ENCODE results near the gene VEPH1. TPM values are rescaled to one million over a fixed set of nuclear protein-coding genes. Genes with fewer than 3 reads are reported as not detected.

VEPH1 gene
- total RNA-seq, 1 experiment from 2014 or later: 2.4 TPM

DNA sequence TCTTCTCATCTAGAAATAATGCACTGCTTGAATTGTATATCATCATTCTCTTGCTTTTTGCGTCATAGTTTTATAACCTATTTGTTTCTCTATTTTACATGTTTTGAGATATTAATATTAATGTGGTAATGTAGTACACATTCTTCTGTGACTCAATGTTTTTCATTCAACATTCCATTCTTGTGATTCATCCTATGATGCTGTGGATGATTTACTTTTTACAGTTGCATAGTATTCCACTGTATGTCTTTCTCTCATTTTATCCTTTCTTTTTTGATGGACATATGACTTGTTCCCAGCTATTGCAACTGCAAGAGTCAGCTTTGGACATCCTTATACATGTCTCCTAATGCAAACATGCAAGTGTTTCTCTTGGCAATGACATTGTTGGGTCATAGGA, 20.6 kb upstream of the VEPH1 start:
- CTCF ChIA-PET: interaction anchor here (1.9 kb wide), 1 partner anchor 9 kb away, joined by 19 read pairs; no protein-coding TSS in a partner anchor
- no peak overlapping the region for H3K4me3 Mint-ChIP-seq (ENCODE audit: unreplicated experiment)
- POLR2A ChIA-PET: no interaction called here
- no TSS peak for BruUV-seq (replicated peaks)
- no peaks in the 10 kb centered on the region for H3K27me3 Mint-ChIP-seq (ENCODE audit: insufficient read depth, unreplicated experiment)
- no peaks in the 10 kb centered on the region for H3K36me3 Mint-ChIP-seq (ENCODE audit: insufficient read depth, unreplicated experiment)
- intact Hi-C loops (cut with micrococcal nuclease): no loop called here
- no peak overlapping the region for H3K27ac Mint-ChIP-seq (ENCODE audit: low read depth, unreplicated experiment)
- TF ChIP-seq CTCF (IDR thresholded peaks at IDR 0.05; ENCODE audit: unreplicated experiment): no peak
- H3K9me3 Mint-ChIP-seq (ENCODE audit: unreplicated experiment): no peaks in the 10 kb centered on the region
- H3K4me1 Mint-ChIP-seq (ENCODE audit: insufficient read depth, unreplicated experiment): no peaks in the 10 kb centered on the region
- no peak for DNase-seq (ENCODE audit: unreplicated experiment)

GRCh38 chr3:157522648-157523047, 19.4 kb upstream of the VEPH1 start:
- BruUV-seq (replicated peaks): no TSS peak
- peaks cover under 1% of the 10 kb centered on the region for H3K27me3 Mint-ChIP-seq (ENCODE audit: insufficient read depth, unreplicated experiment)
- intact Hi-C loops (cut with micrococcal nuclease): no loop called here
- TF ChIP-seq CTCF (IDR thresholded peaks at IDR 0.05; ENCODE audit: unreplicated experiment): no peak
- no peaks in the 10 kb centered on the region for H3K36me3 Mint-ChIP-seq (ENCODE audit: insufficient read depth, unreplicated experiment)
- H3K27ac Mint-ChIP-seq (ENCODE audit: low read depth, unreplicated experiment): no peak overlapping the region
- H3K9me3 Mint-ChIP-seq (ENCODE audit: unreplicated experiment): no peaks in the 10 kb centered on the region
- no peaks in the 10 kb centered on the region for H3K4me1 Mint-ChIP-seq (ENCODE audit: insufficient read depth, unreplicated experiment)
- no peak overlapping the region for H3K4me3 Mint-ChIP-seq (ENCODE audit: unreplicated experiment)
- CTCF ChIA-PET: interaction anchor here (1.1 to 1.9 kb wide), 4 partner anchors 8 to 84 kb away, joined by 3 to 19 read pairs (median 4); no protein-coding TSS in a partner anchor
- POLR2A ChIA-PET: interaction anchor here (0.6 to 0.7 kb wide), 2 partner anchors 28 to 648 kb away, joined by 3 to 4 read pairs; no protein-coding TSS in a partner anchor
- no peak for DNase-seq (ENCODE audit: unreplicated experiment)

DNA sequence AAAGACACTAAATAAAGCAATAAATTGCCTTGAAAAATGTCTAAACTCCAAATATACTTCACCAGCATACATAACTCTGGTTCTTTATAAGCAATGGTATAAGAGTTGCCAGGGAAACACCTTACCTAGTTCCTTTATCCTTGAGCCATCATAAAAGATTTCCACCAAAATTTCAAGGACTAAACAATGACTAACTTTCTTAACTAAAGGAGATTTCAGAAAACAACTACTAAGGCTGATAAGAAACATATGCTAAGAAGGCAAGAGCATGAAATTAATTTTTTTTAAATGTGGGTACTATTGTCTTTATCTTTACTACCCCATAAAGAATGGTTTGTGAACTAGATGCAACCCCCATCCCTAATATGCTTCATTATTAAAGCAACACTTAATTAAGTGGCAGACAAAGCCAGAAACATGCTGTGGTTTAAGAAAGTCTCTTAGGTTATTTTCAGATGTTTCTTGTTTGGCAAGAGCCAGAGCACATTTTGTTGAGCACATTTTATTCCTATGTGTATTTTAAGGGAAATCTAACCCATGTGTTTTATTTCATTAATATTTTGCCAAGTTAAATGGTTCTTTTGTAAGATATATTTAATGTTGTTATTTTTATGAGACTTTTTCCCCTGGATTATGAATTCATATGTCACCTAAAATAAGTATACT, 17.4 kb upstream of the VEPH1 start:
- Mint-ChIP-seq H3K36me3 (ENCODE audit: insufficient read depth, unreplicated experiment) (no peaks in the 10 kb centered on the region), H3K27me3 (ENCODE audit: insufficient read depth, unreplicated experiment) (peaks cover 21% of the 10 kb centered on the region), H3K27ac (ENCODE audit: low read depth, unreplicated experiment) (no peak overlapping the region), H3K4me3 (ENCODE audit: unreplicated experiment) (no peak overlapping the region), H3K9me3 (ENCODE audit: unreplicated experiment) (no peaks in the 10 kb centered on the region), H3K4me1 (ENCODE audit: insufficient read depth, unreplicated experiment) (no peaks in the 10 kb centered on the region)
- TF ChIP-seq CTCF (IDR thresholded peaks at IDR 0.05; ENCODE audit: unreplicated experiment): no peak
- no peak for DNase-seq (ENCODE audit: unreplicated experiment)
- CTCF ChIA-PET: interaction anchor here (0.6 kb wide), 1 partner anchor 847 kb away, joined by 3 read pairs; no protein-coding TSS in a partner anchor
- POLR2A ChIA-PET: interaction anchor here (0.7 kb wide), 1 partner anchor 352 kb away, joined by 4 read pairs; no protein-coding TSS in a partner anchor
- intact Hi-C loops (cut with micrococcal nuclease): no loop called here
- no TSS peak for BruUV-seq (replicated peaks)

GRCh38 chr3:157518881-157519280, 15.7 kb upstream of the VEPH1 start:
- H3K27ac Mint-ChIP-seq (ENCODE audit: low read depth, unreplicated experiment): no peak overlapping the region
- no peaks in the 10 kb centered on the region for H3K9me3 Mint-ChIP-seq (ENCODE audit: unreplicated experiment)
- peaks cover 33% of the 10 kb centered on the region for H3K27me3 Mint-ChIP-seq (ENCODE audit: insufficient read depth, unreplicated experiment)
- no peaks in the 10 kb centered on the region for H3K36me3 Mint-ChIP-seq (ENCODE audit: insufficient read depth, unreplicated experiment)
- CTCF ChIA-PET: interaction anchor here (1.0 kb wide), 1 partner anchor 14 kb away, joined by 4 read pairs; no protein-coding TSS in a partner anchor
- intact Hi-C loops (cut with micrococcal nuclease): no loop called here
- POLR2A ChIA-PET: no interaction called here
- H3K4me3 Mint-ChIP-seq (ENCODE audit: unreplicated experiment): no peak overlapping the region
- no peak for DNase-seq (ENCODE audit: unreplicated experiment)
- no TSS peak for BruUV-seq (replicated peaks)
- no peak for TF ChIP-seq CTCF (IDR thresholded peaks at IDR 0.05; ENCODE audit: unreplicated experiment)
- H3K4me1 Mint-ChIP-seq (ENCODE audit: insufficient read depth, unreplicated experiment): no peaks in the 10 kb centered on the region
